Activated CD4-positive, alpha-beta T cell treated with anti-CD3 and anti-CD28 coated beads for 24 hours (primary cell): ENCODE results near the gene UBE2Z.
A peak's percentile ranks its signal among the peaks of the same experiment; 100 is the strongest.
"Not testable (repeated sequence)": the region's sequence is repeated elsewhere in the genome, so short reads cannot be mapped to it uniquely, and the experiment has no call there.

Experiments used
- DNase-seq, 2 donors: peaks; one replicate each; pipeline ENCODE4 v3.0.0-alpha.2; 2020; ENCODE audit warnings: low read depth in 2 of 2

UBE2Z gene

DNA sequence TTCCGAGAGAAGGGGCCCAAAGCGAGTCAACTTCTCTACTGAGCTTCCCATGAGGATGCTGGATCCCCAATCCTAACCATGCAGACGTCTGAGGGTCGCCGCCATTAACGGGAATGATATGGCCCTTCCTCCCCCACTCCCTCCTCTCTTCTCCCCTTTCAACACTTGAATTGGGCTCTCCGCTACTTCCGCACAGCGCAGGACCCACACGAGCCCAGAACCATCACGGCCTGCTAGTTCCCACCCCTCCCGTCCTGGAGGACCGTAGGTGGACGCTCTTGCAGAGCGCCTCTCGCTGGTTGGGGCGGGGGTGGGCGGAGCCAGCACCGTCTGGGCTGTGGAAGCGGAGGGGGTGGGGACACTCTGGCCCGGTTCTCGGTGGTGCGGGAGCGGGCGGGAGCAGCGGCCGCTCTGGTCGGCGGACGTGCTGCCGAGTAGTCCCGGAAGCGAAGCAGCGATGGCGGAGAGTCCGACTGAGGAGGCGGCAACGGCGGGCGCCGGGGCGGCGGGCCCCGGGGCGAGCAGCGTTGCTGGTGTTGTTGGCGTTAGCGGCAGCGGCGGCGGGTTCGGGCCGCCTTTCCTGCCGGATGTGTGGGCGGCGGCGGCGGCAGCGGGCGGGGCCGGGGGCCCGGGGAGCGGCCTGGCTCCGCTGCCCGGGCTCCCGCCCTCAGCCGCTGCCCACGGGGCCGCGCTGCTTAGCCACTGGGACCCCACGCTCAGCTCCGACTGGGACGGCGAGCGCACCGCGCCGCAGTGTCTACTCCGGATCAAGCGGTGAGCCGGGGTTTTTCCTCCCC is at the start of gene UBE2Z:
UBE2Z (plus strand) TSS at position 361 of the 797 bp plus-strand sequence; CDS start at position 458, 97 bp downstream.
- DNase-seq: peak; percentile 85 to 87

DNA sequence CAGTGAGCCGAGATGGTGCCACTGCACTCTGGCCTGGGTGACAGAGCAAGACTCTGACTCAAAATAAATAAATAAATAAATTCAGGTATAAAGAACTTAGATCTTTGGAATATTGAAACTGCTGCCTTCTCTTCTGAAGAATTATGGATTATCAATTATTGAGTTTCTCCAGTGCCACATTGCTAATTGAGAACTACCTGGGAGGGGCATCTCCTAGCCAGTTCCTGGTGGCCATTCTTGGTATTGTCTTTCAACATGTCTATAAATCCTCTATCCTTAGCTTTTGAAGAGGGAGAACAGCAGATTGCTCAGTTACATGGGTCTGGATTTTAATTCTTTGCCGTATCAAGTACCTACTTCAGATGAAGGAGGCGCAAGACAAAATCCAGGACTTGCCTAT is 48.2 kb upstream of the UBE2Z start:
- DNase-seq: no peak

DNA sequence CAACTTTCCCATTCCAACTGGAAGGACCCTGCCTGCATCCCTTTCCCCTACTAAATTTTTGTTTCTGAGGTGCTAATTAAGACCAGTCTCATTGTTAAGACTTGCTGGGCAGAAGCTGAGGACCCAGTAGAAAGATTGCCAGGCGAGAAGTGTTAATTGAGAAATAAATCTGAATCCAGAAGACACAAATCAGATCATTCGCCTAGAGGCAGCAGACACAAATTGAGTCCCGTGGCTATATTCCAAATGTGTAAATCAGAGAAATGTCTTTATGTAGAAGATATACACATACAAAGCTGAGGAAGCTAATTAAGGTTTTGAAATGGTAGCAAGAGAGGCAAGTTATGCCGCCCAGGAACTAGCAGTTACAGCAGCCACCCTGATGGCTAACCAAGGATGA is 47.8 kb upstream of the UBE2Z start:
- DNase-seq: no peak

DNA sequence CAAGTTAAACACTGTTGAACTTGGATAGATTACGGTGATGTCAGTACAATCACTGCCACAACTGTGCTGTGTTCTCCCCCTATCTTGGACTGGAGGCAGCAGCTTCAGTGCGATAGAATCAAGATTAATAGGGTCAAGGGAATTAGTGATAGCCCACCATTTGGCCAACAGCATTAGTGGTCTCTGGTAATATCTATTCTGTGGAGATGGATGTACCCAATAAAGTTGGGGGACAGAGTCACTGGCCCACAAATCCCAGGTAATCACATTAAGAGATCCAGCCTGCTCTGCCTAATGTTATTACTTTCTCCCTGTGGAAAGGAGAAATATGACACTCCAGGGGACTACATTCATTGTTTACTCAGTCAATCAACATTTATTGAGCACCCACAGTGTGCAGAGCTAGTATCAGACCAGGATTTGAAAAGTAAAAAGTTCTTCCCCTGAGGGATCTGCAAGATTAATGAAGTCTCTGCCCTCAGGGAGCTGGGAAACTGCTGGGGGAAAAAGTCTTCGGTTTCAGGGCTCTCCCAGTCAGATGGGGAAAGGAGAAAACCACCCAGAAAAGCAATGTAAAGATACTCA is 39.2 kb upstream of the UBE2Z start:
- no peak for DNase-seq

DNA sequence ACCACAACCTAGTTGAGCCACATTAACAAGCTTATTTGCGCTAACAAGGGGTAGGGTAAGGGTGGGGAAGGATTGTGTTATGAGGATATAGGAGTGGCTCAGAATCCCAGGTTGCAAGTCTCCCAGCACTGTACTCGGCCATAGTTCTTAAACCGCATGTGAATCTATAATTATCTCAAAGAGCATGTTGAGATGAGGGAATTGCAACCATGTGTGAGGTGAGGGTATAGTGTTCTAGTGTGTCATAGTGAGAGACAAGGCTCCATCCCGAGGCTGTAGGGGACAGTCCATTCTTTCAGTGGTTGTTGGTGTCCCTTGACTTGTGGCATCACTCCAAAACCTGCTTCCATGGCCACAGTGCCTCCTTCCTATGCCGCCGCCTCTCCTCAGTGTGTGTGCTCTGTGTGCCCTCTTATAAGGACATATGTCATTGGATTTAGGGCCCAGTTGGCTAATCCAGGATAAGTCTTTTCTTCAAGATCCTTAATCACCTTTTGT is 38.3 kb upstream of the UBE2Z start:
- no peak for DNase-seq

DNA sequence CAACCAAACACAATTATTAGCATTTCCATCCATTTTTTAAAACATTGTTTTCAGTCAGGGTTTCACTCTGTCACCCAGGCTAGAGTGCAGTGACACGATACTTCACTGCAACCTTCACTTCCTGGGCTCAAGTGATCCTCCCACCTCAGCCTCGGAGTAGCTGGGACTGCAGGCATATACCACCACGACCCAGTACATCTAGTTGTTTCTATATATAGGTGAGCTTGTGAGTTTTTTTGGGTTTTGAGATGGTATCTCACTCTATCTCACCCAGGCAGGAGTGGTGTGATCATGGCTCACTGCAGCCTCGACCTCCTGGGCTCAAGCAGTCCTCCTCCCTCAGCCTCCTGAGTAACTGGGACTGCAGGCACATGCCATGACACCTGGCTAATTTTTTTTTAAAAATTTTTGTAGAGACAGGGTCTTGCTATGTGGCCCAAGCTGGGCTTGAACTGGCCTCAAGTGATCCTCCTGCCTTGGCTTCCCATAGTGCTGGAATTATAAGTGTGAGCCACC is 37.1 kb upstream of the UBE2Z start:
- no peak for DNase-seq

DNA sequence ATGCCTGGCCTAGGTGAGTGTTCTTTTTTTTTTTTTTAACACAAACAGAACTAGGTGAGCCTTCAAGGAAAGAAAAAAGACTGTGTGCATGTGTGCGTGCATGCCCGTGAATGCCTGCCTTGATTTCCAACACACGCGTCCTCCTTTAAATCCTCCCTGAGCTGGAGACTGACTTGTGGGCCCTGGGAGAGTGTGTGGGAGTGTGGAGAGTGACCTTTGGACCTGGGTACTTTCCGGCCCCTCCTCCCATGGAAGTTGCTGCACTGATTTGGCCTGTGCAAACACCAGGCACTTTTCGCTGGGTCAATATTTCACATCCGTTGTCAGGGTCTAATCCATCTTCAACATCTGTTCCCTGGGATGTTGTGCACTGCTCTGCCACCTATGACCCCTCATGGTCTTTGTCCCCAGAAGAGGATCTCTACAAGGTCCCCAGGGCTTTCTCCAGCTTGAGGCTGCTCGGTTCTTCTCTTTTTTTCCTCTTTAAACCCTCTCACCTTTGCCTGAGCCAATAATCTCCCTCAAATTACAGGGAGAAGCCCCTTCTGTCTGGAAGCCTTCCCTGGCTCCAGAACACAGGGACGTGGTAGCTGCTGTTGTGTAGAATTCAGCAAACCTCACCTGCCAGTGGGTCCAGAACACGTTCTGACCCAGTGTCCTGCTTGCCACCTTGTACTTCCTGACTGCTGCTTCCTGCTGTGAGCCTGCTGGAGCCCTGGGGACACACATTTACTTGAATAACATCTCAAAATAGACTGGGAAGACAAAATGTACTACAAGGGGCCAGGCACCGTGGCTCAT is 36.5 kb upstream of the UBE2Z start:
- DNase-seq: no peak

DNA sequence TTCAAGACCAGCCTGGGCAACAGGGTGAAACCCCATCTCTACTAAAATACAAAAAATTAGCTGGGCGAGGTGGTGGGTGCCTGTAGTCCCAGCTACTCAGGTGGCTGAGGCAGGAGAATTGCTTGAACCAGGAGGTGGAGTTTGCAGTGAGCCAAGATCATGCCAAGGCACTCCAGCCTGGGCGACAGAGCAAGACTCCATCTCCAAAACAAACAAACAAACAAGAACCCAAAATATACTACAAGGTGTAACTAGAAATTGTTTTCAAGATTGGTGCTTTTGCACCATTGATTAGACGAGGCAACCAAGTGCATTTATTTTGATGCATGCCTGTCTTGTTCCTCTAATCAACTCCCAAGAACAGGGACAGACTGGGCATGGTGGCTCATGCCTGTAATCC is 35.8 kb upstream of the UBE2Z start:
- not testable (repeated sequence) for DNase-seq

DNA sequence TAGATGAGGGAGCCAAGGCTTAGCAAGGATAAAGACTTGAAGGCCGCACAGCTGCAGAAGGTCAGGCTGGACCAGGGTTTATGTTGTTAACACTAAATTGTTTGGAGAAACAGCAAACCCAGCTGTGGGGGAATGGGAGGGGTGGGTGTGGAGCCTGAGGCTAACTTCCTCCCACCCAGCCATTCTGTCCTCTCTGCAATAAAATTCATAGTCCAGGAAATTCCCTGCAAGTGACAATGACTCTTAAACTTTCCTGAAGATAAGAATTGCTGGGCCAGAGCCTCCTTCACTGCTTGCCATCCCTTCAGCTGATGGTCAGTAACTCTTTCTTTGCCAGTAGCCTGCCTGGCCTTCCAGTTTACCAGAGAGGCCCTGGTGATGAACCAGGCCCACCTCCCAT is 35.0 kb upstream of the UBE2Z start:
- DNase-seq: no peak

DNA sequence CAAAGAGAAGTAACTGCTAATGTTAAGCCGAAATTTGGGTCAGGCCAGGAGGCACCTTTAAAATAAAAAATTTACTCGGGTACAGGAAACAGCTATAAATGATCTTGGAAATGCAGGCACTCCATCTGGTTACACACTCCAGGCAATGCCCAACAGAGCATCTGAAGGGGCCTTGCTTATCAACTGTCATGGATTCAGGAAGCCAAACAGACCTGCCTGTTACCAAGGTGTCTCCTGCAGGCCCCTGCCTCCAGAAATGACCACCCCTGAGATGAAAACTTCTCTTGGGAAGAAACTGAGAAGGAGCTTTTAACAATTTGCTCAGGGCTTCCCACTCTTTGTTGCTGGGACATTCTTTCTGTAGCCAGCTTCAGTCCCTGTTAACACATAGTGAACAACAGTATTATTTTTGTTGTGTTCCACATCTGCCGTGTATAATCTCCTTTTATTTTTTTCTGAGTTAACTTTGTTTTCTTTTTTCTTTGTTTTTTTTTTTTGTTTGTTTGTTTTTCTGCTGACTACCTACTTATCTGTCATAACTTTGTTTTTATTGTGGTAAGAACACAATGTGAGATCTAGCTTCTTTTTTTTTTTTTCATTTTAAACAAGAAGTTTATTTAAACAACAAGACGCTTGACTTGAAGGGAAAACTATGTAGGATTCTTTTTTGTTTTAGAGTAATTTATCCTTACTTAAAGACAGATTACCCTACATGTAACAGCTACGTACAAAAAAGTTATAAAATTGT is 34.3 kb upstream of the UBE2Z start:
- no peak for DNase-seq

DNA sequence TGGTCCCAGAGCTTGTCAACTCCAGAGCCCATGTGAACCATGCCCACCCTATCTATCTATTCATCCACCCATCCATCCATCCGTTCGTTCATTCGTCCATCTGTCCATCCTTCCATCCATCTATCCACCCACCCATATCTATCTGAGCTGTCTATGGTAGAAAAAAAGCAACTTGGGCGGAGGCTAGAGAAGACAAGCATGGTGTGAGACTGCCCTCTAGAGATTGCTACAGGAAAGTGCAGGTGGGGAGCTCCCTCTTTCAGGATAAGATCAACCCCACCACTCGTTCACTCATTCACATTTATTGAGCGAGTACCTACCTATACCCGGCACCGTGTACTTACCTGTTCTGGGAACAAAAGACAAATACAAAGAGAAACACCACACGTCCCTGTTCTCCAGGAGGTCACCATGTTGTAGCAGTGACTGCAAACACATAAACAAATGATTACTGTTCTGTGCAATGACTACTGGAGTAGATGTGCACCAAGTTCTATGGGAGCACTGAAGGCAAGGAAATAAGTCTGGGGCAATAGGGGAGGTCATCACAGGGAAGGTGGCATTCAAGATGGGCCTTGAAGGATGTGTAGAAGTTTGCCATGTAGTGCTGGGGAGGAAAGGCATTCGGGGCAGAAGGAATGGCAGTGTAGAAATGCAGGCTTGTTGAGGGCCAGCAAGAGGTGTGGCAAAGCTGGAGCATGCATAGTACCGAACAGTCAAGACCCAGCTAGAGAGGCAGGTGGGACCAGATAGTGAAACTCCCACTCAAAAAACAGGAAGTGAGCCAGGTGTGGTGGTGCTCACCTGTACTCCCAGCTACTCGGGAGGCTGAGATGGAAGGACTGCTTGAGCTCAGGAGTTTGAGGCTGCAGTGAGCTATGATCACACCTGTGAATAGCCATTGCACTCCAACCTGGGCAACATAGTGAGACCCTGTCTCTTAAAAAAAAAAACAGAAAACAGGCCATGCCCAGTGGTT is 29.0 kb upstream of the UBE2Z start:
- peak; percentile 24 to 43 for DNase-seq

DNA sequence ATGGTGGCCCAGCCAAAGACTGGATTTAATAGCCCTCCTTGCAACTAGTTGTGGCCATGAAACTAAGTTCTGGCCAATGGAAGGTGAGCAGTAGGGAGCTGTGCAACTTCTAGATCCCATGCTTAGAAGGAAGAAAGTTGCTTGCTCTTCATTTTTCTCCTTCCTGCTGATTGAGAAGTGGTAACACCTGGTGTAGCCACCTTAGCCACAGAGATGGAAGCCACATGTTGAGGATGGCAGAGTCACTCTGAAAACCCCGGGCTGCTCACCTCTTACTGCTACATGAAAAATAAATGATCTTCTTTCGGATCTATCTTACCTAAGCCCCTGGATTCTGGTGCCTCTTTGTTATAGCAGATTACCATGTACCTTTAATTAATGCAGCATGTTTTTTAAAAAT is 25.9 kb upstream of the UBE2Z start:
- no peak for DNase-seq

DNA sequence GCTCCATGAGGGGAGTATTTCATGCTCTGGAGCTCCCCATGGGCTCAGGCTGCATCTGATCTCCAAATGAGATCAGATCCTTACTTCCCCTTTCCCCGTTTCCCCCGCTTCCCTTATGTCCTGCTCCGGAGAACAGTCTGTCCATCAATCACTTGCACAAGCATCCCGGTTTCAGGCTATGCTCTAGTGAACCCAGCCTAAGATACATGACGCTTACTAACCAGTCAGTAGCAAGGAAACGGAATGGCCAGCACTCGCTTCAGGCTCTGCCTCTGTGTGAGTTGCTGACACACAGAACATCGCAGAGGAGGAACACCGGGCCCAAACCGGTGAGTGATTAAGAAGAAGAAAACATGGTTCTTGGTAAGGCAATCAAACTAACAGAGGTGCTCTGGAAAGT is 25.0 kb upstream of the UBE2Z start:
- DNase-seq: no peak

DNA sequence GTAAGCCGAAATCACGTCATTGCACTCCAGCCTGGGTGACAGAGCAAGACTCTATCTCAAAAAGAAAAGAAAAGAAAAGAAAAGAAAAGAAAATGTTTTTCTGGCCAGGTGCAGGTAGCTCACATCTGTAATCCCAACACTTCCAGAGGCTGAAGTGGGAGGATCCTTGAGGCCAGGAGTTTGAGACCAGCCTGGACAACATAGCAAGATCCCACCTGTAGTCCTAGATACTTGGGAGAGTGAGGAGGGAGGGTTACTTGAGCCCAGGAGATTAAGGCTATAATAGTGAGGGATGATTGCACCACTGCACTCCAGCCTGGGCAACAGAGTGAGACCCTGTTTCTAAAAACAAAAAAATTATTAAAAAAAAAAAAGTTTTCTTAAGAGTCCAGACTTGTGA is 18.1 kb upstream of the UBE2Z start:
- DNase-seq: no peak

DNA sequence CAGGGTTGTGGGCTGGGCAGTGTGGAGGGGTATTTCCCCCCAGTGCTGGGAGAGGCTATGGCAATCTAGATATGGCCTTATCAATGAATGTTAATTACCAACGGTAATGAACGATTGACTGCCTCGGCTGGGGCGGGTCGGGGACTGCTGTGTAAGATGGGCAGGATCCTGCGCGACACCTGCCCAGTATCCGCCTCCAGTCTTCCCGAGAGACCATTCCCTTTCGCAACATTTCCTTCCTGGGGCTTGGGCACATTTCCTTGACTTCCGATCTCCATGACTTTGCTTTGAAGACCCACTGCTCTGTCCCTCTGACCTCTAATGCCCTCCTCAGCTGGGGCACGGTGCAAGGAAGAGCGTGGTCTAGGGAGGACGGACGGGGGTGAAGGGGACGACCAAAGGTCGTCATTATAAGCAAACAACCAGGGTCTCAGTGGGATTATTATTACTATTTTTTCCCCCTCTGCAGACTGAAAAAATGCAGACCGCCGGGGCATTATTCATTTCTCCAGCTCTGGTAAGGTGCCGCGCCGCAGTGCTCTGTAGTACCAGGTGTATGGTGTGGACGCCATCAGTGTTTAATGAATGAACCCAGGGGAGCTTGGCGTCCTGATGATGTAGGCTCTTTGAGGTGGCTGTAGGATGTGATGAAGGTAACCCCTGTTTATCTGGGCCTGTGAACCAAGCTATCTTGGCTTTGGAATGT is 15.1 kb upstream of the UBE2Z start:
- DNase-seq: no peak

DNA sequence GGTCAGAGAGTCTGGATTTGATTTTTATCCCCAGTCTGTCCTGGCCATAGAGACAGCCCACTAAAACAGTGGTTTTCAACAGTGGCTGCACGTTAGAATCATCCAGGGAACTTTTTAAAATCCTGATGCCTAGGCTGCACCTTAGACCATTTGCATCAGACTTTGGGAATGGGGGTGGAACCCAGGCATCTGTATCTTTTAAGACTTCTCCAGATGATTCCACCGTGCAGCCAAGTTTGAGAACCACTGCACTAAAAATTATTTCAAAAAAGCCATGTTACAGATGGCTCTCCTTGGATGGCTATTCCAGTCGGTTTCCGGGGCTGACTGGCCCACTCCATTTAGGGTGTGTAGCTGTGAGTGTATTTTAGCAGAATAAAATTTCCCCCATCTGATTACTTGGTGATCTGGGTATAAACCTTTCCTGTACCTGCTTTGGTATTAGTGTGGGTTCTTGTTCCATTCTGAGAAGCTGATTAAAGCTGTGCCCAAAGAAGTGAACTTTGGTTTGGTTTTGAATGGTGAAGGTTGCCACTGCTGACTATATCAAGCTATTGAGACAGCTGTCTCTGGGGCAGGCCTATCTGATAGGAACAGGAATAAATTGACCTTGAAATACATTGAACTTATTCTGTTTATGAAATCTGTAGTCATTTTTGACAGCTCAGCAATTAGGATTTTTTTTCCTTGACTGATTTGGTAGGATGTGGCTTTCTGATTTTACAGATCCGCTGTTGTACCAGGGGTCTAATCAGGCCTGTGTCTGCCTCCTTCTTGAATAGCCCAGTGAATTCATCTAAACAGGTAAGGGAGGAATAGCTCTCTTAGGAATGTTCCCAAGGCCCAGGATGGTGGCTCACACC is 14.3 kb upstream of the UBE2Z start:
- DNase-seq: no peak

DNA sequence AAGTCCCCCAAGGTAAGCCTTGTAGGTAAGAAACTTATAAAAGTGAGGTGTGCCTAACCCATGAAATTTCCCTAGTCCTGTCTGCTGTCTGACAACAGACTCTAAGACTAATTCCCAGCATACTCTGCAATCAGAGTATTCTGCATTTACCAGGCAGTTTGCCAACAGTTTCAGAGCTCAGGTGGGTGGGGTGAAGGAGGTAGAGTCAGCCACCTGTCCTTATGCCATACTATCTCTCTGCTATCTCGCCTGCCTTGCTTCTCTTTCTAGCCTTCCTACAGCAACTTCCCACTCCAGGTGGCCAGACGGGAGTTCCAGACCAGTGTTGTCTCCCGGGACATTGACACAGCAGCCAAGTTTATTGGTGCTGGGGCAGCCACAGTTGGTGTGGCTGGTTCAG is 13.3 kb upstream of the UBE2Z start:
- no peak for DNase-seq

DNA sequence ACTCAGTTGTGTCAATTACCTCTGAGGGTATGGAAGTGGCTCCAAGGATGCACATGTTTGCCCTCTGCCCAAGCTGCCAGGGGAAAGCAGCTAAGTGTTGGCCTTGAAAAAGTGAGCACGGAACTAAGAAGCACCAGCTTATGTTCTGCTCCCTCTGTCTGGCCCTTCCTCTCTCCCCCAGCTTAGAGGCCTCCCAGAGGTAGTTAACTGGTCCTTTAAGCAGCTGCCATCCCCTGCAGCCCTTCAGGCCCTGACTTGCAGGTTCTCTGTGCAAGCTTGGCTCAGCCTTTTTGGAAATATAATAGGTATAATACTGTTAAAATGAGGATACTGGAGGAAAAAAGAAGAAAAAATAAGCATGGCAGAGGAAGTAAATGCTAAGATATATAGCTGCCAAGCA is 7.0 kb upstream of the UBE2Z start:
- no peak for DNase-seq

DNA sequence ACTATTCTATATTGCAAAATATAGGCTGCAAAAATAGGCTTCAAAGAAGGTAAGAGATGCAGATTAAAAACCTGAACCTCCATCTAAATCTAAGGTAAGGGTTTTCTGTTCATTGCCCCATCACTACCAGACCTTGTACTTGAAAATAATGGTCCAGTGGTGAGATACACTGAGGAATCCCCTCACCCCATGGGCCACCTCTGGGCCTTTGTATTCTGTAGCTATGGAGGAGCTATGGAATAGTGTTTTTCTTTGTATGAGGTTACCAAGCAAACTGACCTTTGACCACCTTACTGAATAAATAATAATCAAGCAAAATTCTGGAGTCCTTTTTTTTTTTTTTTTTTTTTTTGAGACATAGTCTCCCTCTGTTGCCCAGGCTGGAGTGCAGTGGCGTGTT is 4.8 kb upstream of the UBE2Z start:
- no peak for DNase-seq
